Fibroblast of mammary gland (primary cell): Measurements from ENCODE around the gene ZSWIM4.

Source experiments
- DNase-seq: peaks from one replicate; pipeline ENCODE4 v3.0.0-alpha.2; 2010; ENCODE audit warnings: low read depth
- H3K4me3 ChIP-seq: 2 replicates; pipeline ENCODE4 v1.5.1; 2011; ENCODE audit warnings: low read depth, mild to moderate bottlenecking, low read length, moderate library complexity; ENCODE audit not compliant: control insufficient read depth
- CTCF ChIP-seq: conservative IDR thresholded peaks from 2 replicates; pipeline ENCODE4 v1.5.1; 2011; ENCODE audit warnings: low read depth, low read length, inconsistent platforms; ENCODE audit not compliant: control insufficient read depth, insufficient read depth

Gene ZSWIM4

GRCh38 chr19:13843104-13843921, 48.1 kb downstream of the ZSWIM4 start:
- H3K4me3 ChIP-seq = peak overlapping the region; percentile 58
- DNase-seq = no peak
- no peak for TF ChIP-seq CTCF

GRCh38 chr19:13844130-13844631, 48.9 kb downstream of the ZSWIM4 start:
- no peak overlapping the region for H3K4me3 ChIP-seq
- DNase-seq = no peak

GRCh38 chr19:13846557-13847406, 51.5 kb downstream of the ZSWIM4 start:
- TF ChIP-seq CTCF = no peak
- DNase-seq = peak; percentile 82
- H3K4me3 ChIP-seq = peak overlapping the region; percentile 50

More at GRCh38 chr19:13844130-13844631, 48.9 kb downstream of the ZSWIM4 start:
- TF ChIP-seq CTCF = no peak

- TF ChIP-seq CTCF = no peak
- peak; percentile 87 for DNase-seq
- H3K4me3 ChIP-seq = peak overlapping the region; percentile 50
Observed at GRCh38 chr19:13847407-13848339, 52.4 kb downstream of the ZSWIM4 start.

GRCh38 chr19:13848340-13848677, 53.1 kb downstream of the ZSWIM4 start:
- TF ChIP-seq CTCF = no peak
- DNase-seq = no peak
- H3K4me3 ChIP-seq = no peak overlapping the region
